BLaER1 treated with 17β-estradiol and CSF1 and Interleukin-3, amounts not matched to agents 10 nM and 100 nM (cell line): ENCODE data around the gene TARS3.
A peak's percentile ranks its signal among the peaks of the same experiment; 100 is the strongest.
"Not testable (repeated sequence)": the region's sequence is repeated elsewhere in the genome, so short reads cannot be mapped to it uniquely, and the experiment has no call there.

Experiments used
- H3K27ac ChIP-seq, 11 experiments: shearing (Covaris generic); formaldehyde crosslinking; 2 replicates each; pipeline ENCODE4 v1.8.1; 2022
- H3K27me3 ChIP-seq, 11 experiments: shearing (Covaris generic); formaldehyde crosslinking; 2 replicates each; pipeline ENCODE4 v1.8.1; 2022
- H3K36me3 ChIP-seq, 11 experiments: shearing (Covaris generic); formaldehyde crosslinking; 2 replicates each; pipeline ENCODE4 v1.8.1; 2022
- H3K4me1 ChIP-seq, 10 experiments: shearing (Covaris generic); formaldehyde crosslinking; 2 replicates each; pipeline ENCODE4 v1.8.1; 2022
- H3K4me2 ChIP-seq, 11 experiments: shearing (Covaris generic); formaldehyde crosslinking; 2 replicates each; pipeline ENCODE4 v1.8.1; 2022
- H3K4me3 ChIP-seq, 10 experiments: shearing (Covaris generic); formaldehyde crosslinking; 2 replicates each; pipeline ENCODE4 v1.8.1; 2022
- H3K9ac ChIP-seq, 11 experiments: shearing (Covaris generic); formaldehyde crosslinking; 2 replicates each; pipeline ENCODE4 v1.8.1; 2022
- H3K9me3 ChIP-seq, 11 experiments: shearing (Covaris generic); formaldehyde crosslinking; replicated peaks in 1 of 11; 2 replicates each; pipeline ENCODE4 v1.8.1; 2022
- H4K20me1 ChIP-seq, 11 experiments: shearing (Covaris generic); formaldehyde crosslinking; 2 replicates each; pipeline ENCODE4 v1.8.1; 2022
- Cebpa-rat ChIP-seq, 11 experiments: shearing (Covaris generic); IDR thresholded peaks; 2 replicates each; pipeline ENCODE4 v1.8.1; 2022

TARS3 gene

DNA sequence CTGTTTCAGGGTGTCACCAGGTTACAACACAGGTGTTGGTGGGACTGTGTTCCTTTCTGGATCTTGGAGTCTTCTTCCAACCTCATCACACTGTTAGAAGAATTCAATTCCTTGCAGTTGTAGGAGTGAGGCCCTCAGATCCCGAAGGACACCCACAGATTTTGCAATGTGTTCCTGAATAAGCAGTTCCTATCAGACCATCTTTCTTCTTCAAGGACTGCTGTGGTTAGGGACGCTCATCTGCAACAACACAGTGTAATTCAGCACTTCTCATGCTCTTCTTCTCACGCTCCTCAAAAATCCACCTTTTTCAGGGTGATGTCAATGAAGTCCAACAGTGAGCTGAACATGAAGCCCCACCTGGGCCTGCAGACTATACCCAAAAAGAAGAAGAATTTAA is 90.9 kb downstream of the TARS3 start:
- no peak overlapping the region for H3K4me3 ChIP-seq
- H3K9me3 ChIP-seq, result no peaks in the 10 kb centered on the region
- no peaks in the 10 kb centered on the region for H4K20me1 ChIP-seq
- no peak for TF ChIP-seq Cebpa-rat (IDR thresholded peaks at IDR 0.05)
- no peak overlapping the region for H3K9ac ChIP-seq
- H3K27me3 ChIP-seq, result no peaks in the 10 kb centered on the region
- peaks cover 0 to 18% (median 14%) of the 10 kb centered on the region in 10 experiments; a peak in 14 of 20 replicates for H3K4me1 ChIP-seq
- H3K27ac ChIP-seq, result no peak overlapping the region
- no peak overlapping the region for H3K4me2 ChIP-seq
- peaks cover 0 to 2% (median 0%) of the 10 kb centered on the region in 11 experiments; a peak in 2 of 22 replicates for H3K36me3 ChIP-seq

DNA sequence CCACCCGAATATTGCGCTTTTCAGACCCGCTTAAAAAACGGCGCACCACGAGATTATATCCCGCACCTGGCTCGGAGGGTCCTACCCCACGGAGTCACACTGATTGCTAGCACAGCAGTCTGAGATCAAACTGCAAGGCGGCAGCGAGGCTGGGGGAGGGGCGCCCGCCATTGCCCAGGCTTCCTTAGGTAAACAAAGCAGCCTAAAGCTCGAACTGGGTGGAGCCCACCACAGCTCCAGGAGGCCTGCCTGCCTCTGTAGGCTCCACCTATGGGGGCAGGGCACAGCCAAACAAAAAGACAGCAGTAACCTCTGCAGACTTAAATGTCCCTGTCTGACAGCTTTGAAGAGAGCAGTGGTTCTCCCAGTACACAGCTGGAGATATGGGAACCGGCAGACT is 97.5 kb downstream of the TARS3 start:
- H3K9ac ChIP-seq, H3K27ac ChIP-seq, H3K4me2 ChIP-seq, H4K20me1 ChIP-seq, H3K4me3 ChIP-seq, H3K27me3 ChIP-seq: not testable (repeated sequence)
- H3K36me3 ChIP-seq, result peaks cover 5 to 35% (median 23%) of the 10 kb centered on the region in 11 experiments; a peak in 18 of 22 replicates
- H3K4me1 ChIP-seq, result peaks cover 17 to 33% (median 24%) of the 10 kb centered on the region in 10 experiments; a peak in 19 of 20 replicates
- peaks cover 40 to 52% (median 43%) of the 10 kb centered on the region in 11 experiments for H3K9me3 ChIP-seq

DNA sequence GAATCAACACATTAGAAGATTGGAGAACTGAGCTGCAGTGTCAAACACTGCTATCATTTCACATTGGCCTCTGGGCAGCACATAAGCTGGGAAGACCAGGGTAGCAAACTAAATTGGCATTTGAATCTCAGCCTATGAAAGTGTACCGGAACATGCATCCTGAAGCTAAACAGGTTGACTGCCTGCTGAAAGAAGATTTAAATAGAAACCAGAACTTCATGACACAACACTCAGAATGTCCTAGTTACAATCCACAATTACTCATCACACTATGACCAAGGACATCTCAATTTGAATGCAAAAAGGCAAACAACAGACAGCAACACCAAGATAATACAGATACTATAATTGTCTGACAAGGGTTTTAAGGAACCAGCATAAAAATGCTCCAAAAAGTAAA is 98.3 kb downstream of the TARS3 start:
- peak overlapping the region in 5 of 11 experiments; percentile 49 to 70 (median 62); a peak in 8 of 22 replicates for H3K27ac ChIP-seq
- peak overlapping the region in 9 of 11 experiments; percentile 29 to 54 (median 44); a peak in 16 of 22 replicates for H3K4me2 ChIP-seq
- TF ChIP-seq Cebpa-rat (IDR thresholded peaks at IDR 0.05), result no peak
- H3K9me3 ChIP-seq, result peaks cover 40 to 55% (median 43%) of the 10 kb centered on the region in 11 experiments
- peaks cover 17 to 37% (median 31%) of the 10 kb centered on the region in 10 experiments; a peak in 19 of 20 replicates for H3K4me1 ChIP-seq
- H4K20me1 ChIP-seq, result no peaks in the 10 kb centered on the region
- peaks cover 5 to 37% (median 23%) of the 10 kb centered on the region in 11 experiments; a peak in 18 of 22 replicates for H3K36me3 ChIP-seq
- peak overlapping the region in 3 of 10 experiments; percentile 6 to 15 (median 14); a peak in 2 of 20 replicates for H3K4me3 ChIP-seq
- H3K27me3 ChIP-seq, result no peaks in the 10 kb centered on the region
- H3K9ac ChIP-seq, result no peak overlapping the region

DNA sequence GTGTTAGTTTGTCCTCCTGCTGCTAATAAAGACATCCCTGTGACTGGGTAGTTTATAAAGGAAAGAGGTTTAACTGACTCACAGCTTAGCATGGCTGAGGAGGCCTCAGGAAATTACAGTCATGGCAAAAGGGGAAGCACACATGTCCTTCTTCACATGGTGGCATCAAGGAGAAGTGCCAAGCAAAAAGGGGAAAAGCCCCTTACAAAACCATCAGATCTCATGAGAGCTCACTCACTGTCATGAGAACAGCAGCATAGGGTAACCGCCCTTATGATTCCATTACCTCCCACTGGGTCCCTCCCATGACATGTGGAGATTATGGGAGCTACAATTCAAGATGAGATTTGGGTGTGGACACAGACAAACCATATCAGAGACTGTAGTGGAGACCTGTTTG is 99.1 kb downstream of the TARS3 start:
- Histone ChIP-seq H3K9me3 (peaks cover 40 to 55% (median 43%) of the 10 kb centered on the region in 11 experiments), H3K4me2 (peak overlapping the region in 10 of 11 experiments; percentile 34 to 54 (median 48); a peak in 21 of 22 replicates), H3K4me1 (peaks cover 25 to 45% (median 39%) of the 10 kb centered on the region in 10 experiments), H3K36me3 (peaks cover 5 to 37% (median 23%) of the 10 kb centered on the region in 11 experiments; a peak in 18 of 22 replicates), H3K27me3 (no peaks in the 10 kb centered on the region), H3K27ac (peak overlapping the region in 8 of 11 experiments; percentile 49 to 70 (median 60); a peak in 16 of 22 replicates), H4K20me1 (no peaks in the 10 kb centered on the region), H3K9ac (no peak overlapping the region; a peak in 2 of 22 replicates), H3K4me3 (peak overlapping the region in 2 of 10 experiments; percentile 14 to 25; a peak in 3 of 20 replicates)
- TF ChIP-seq Cebpa-rat (IDR thresholded peaks at IDR 0.05), result no peak

DNA sequence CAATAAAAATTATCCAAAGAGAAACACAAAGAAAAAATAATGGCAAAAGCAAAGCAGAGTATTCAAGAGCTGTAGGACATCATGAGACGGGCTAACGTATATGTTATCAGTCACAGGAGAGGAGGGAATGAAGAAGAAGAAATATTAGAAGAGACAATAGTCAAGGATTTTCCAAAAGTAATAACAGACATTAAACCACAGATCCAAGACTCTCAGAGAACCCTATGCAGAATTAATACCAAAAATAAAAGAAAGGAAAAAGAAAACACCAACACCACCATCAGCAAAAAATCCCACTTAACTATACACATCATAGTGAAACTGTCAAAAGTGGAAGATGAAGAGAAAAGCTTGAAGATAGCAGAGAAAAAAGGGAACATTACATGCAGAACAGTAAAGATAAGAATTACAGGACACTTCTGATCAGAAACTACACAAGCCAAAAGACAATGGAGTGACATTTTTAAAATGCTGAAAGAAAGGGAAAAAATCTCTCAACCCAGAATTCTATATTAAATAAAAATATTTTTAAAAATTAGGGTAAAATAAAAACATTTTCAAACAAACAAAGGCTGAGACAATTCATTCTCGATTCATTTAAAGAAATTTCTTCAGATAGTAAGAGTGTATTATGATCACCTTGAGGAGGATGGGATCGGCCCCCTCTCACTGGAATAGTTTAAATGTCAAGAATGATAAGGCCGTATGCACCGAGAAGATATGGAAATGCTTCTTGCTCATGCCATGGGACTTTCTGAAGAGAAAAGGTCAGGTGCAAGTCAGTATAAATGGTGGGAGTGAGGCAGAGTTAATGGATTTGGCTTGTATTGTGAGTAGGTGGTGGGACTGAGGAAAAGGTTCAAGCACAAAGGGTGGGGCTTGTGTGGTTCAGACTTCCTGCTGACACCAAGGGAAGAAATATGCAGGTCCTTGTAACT is 100.6 kb downstream of the TARS3 start:
- H3K36me3 ChIP-seq, result peaks cover 5 to 37% (median 23%) of the 10 kb centered on the region in 11 experiments; a peak in 18 of 22 replicates
- H3K9ac ChIP-seq, result no peak overlapping the region
- no peak overlapping the region for H3K4me2 ChIP-seq
- H3K4me3 ChIP-seq, result peak overlapping the region in 3 of 10 experiments; percentile 4 to 25 (median 6); a peak in 3 of 20 replicates
- no peaks in the 10 kb centered on the region for H3K27me3 ChIP-seq
- peaks cover 40 to 55% (median 43%) of the 10 kb centered on the region in 11 experiments for H3K9me3 ChIP-seq
- peaks cover 0 to 8% (median 0%) of the 10 kb centered on the region in 11 experiments; a peak in 1 of 22 replicates for H4K20me1 ChIP-seq
- peaks cover 39 to 61% (median 54%) of the 10 kb centered on the region in 10 experiments for H3K4me1 ChIP-seq
- H3K27ac ChIP-seq, result peak overlapping the region in 1 of 11 experiments; percentile 53; a peak in 1 of 22 replicates
- no peak for TF ChIP-seq Cebpa-rat (IDR thresholded peaks at IDR 0.05)

DNA sequence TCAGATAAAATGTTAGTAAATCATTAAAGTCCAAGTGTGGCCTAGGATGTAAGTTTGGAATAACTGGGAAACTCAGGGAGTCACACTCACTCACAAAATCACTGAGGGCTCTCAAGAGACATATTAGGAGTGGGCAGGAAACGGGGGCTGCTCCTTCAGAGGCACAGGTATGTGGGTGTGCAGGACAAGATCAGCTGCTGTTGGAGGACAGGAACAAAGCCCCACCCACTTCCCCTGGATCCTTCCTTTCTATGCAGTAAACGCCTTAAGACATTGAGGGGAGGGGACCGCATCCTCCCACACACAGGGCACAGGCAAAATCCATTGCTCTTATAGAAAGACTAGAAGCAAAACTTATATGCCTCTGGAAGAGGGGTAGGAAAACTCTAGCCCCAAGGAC is 102.3 kb downstream of the TARS3 start:
- Histone ChIP-seq H3K9ac (no peak overlapping the region), H3K4me3 (no peak overlapping the region; a peak in 1 of 20 replicates), H3K4me1 (peaks cover 56 to 78% (median 71%) of the 10 kb centered on the region in 10 experiments), H3K36me3 (peaks cover 5 to 37% (median 23%) of the 10 kb centered on the region in 11 experiments; a peak in 18 of 22 replicates), H3K4me2 (peak overlapping the region; percentile 1 to 88 (median 35); a peak in 20 of 22 replicates), H3K9me3 (peaks cover 40 to 55% (median 43%) of the 10 kb centered on the region in 11 experiments), H3K27me3 (no peaks in the 10 kb centered on the region), H4K20me1 (peaks cover 0 to 14% (median 0%) of the 10 kb centered on the region in 11 experiments; a peak in 2 of 22 replicates), H3K27ac (no peak overlapping the region)
- no peak for TF ChIP-seq Cebpa-rat (IDR thresholded peaks at IDR 0.05)

DNA sequence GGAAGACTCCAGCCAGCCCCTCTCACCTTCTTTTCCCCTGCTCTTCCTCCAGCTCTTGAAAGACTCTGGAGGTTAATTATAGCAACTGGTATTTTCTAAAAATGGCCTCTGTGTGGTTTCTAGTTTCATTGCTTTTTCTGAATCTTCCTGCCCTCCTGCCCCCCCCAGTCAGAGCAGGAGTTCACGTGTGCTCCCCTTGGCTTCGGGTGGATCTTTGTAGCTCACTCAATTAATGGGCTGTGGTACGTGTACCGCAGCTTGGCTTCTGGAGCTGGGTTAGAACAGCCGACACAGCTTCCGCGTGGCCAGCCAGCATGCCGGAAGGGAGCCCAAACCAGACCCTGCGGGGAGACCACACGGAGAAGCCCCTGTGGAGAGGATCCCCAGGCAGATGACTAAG is 103.6 kb downstream of the TARS3 start:
- peaks cover 35 to 43% (median 38%) of the 10 kb centered on the region in 11 experiments for H3K9me3 ChIP-seq
- H3K27me3 ChIP-seq, result no peaks in the 10 kb centered on the region
- peaks cover 2 to 30% (median 20%) of the 10 kb centered on the region in 11 experiments; a peak in 18 of 22 replicates for H3K36me3 ChIP-seq
- H3K9ac ChIP-seq, result peak overlapping the region in 9 of 11 experiments; percentile 9 to 56 (median 39); a peak in 12 of 22 replicates
- no peak for TF ChIP-seq Cebpa-rat (IDR thresholded peaks at IDR 0.05)
- H4K20me1 ChIP-seq, result peaks cover 0 to 14% (median 2%) of the 10 kb centered on the region in 11 experiments; a peak in 3 of 22 replicates
- peak overlapping the region; percentile 71 to 94 (median 81) for H3K4me2 ChIP-seq
- peak overlapping the region in 9 of 11 experiments; percentile 9 to 63 (median 45); a peak in 13 of 22 replicates for H3K27ac ChIP-seq
- peaks cover 49 to 85% (median 78%) of the 10 kb centered on the region in 10 experiments for H3K4me1 ChIP-seq
- H3K4me3 ChIP-seq, result peak overlapping the region in 1 of 10 experiments; percentile 1; a peak in 2 of 20 replicates

DNA sequence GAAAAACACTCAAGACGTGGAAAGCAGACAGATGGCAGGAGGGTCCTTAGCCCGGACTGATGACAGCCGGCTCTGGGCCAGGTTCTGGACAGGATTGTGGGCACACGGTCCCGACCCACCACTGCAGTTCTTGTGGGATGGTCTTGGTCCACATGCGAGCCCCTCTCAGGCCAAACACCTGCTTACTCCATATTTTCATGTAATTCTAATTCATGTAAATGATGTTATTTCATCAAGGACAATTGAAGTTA is 104.7 kb downstream of the TARS3 start:
- H3K36me3 ChIP-seq, result peaks cover 0 to 20% (median 18%) of the 10 kb centered on the region in 11 experiments; a peak in 17 of 22 replicates
- H3K9ac ChIP-seq, result peak overlapping the region in 5 of 11 experiments; percentile 2 to 64 (median 57); a peak in 4 of 22 replicates
- H3K4me2 ChIP-seq, result peak overlapping the region; percentile 67 to 94 (median 81)
- peaks cover 0 to under 1% (median 0%) of the 10 kb centered on the region in 11 experiments; a peak in 1 of 22 replicates for H3K27me3 ChIP-seq
- no peak overlapping the region; a peak in 1 of 20 replicates for H3K4me3 ChIP-seq
- no peak for TF ChIP-seq Cebpa-rat (IDR thresholded peaks at IDR 0.05)
- H3K9me3 ChIP-seq, result peaks cover 26 to 32% (median 27%) of the 10 kb centered on the region in 11 experiments
- H3K27ac ChIP-seq, result peak overlapping the region in 3 of 11 experiments; percentile 62 to 71 (median 71); a peak in 6 of 22 replicates
- H3K4me1 ChIP-seq, result peaks cover 41 to 85% (median 78%) of the 10 kb centered on the region in 10 experiments
- peaks cover 0 to 14% (median 6%) of the 10 kb centered on the region in 11 experiments; a peak in 3 of 22 replicates for H4K20me1 ChIP-seq
